NCI-H2029 treated with DMSO at 0.1 percent for 48 hours (cell line): ENCODE results near the gene PAX9.

Experiments
- DNase-seq: peaks from one replicate; lab custom pipeline; 2025; lab: John Stamatoyannopoulos, UW

The PAX9 gene

GRCh38 chr14:36661506-36662257 is at the start of gene PAX9:
Gene PAX9 (plus strand): TSS chr14:36661860. CDS start chr14:36662090, 230 bp downstream.
- DNase-seq = peak; percentile 91

GRCh38 chr14:36617824-36618223 is 43.8 kb upstream of the PAX9 start:
- no peak for DNase-seq

- DNase-seq = no peak
Observed at GRCh38 chr14:36618641-36619040, 43.0 kb upstream of the PAX9 start.

GRCh38 chr14:36619131-36619530 is 42.5 kb upstream of the PAX9 start:
- DNase-seq = no peak

- DNase-seq = no peak
Observed at GRCh38 chr14:36619853-36620252, 41.8 kb upstream of the PAX9 start.

GRCh38 chr14:36625014-36625413 is 36.6 kb upstream of the PAX9 start:
- DNase-seq = no peak

GRCh38 chr14:36625436-36625835 is 36.2 kb upstream of the PAX9 start:
- DNase-seq = no peak

GRCh38 chr14:36626151-36626550 is 35.5 kb upstream of the PAX9 start:
- DNase-seq = no peak

- DNase-seq = no peak
Observed at GRCh38 chr14:36627981-36628380, 33.7 kb upstream of the PAX9 start.

- no peak for DNase-seq
Observed at GRCh38 chr14:36633580-36633979, 28.1 kb upstream of the PAX9 start.

GRCh38 chr14:36646664-36647416 is 14.8 kb upstream of the PAX9 start:
- no peak for DNase-seq

- DNase-seq = no peak
Observed at GRCh38 chr14:36647417-36647823, 14.2 kb upstream of the PAX9 start.

GRCh38 chr14:36647824-36648753 is 13.6 kb upstream of the PAX9 start:
- peak; percentile 71 for DNase-seq

GRCh38 chr14:36649872-36650650 is 11.6 kb upstream of the PAX9 start:
- no peak for DNase-seq

- no peak for DNase-seq
Observed at GRCh38 chr14:36652542-36653201, 9.0 kb upstream of the PAX9 start.

- DNase-seq = no peak
Observed at GRCh38 chr14:36653413-36653812, 8.2 kb upstream of the PAX9 start.

GRCh38 chr14:36653962-36654793 is 7.5 kb upstream of the PAX9 start:
- no peak for DNase-seq

- DNase-seq = no peak
Observed at GRCh38 chr14:36654794-36655381, 6.8 kb upstream of the PAX9 start.

GRCh38 chr14:36655571-36655962 is 6.1 kb upstream of the PAX9 start:
- DNase-seq = no peak
